Loucy (cell line): Measurements from ENCODE around the gene RAPGEF2.
"Not testable (repeated sequence)": the region's sequence is repeated elsewhere in the genome, so short reads cannot be mapped to it uniquely, and the experiment has no call there.

ENCODE experiments used
- CTCF ChIP-seq: fragments of 200-600 bp; sonication (generic); conservative IDR thresholded peaks from 2 replicates; pipeline ENCODE4 v1.5.1; 2014; ENCODE audit warnings: mild to moderate bottlenecking, antibody characterized with exemption, low read length
- EZH2phosphoT487 ChIP-seq: fragments of 200-600 bp; IDR thresholded peaks from 2 replicates; pipeline ENCODE4 v1.6.1; 2018; ENCODE audit warnings: antibody characterized with exemption, mild to moderate bottlenecking, moderate library complexity, borderline replicate concordance

- TF ChIP-seq CTCF, EZH2phosphoT487: not testable (repeated sequence)
Measured at GRCh38 chr4:159094156-159094555, 8.7 kb upstream of the RAPGEF2 start.
